HG03378 (cell line): ENCODE measurements around the gene DPYD.

Source experiments
- ATAC-seq: cut with Tn5 transposase; IDR thresholded peaks from one replicate; pipeline ENCODE4 v1.9.1; 2021; ENCODE audit warnings: mild to moderate bottlenecking, moderate library complexity; ENCODE audit not compliant: unreplicated experiment

Gene DPYD

DNA sequence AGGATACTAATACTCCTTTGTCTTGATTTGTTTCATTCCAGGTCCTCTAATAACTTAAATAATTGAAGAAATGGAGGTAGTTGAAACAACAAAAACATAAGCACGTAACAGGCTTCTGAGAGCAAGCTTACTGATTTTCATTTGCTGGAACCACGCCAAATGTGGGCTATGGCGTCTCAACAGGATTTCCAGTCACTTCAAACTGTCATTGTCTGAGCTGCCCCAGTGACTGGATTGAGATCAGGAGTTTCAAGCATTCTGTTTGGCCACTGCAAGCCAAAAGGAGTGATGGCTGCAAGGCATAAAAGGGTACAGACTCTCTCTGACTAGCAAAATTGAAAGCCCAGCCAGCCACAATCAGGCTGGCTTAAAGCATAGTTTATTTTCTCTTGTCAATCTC, 289.9 kb downstream of the DPYD start:
- ATAC-seq: no peak

DNA sequence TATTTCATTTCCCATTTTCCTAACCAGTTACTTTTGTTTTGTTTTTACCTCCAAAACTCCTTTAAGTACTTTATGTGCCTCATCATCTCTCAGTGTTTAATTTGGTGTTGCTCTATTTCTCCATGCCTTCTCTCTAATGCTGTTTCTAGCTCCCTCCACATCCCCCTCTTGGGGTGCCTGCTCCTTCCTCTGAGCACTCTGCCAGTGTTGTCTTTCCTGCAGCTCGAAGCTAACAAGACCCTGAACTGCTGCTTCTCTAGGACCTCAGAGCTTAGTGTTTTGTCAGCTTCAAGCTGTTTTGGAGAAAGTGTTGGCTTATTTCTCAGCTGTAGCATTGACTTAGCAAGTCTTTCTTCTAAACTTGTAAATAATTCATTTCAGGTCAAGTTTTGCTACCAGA, 290.6 kb downstream of the DPYD start:
- ATAC-seq: no peak

DNA sequence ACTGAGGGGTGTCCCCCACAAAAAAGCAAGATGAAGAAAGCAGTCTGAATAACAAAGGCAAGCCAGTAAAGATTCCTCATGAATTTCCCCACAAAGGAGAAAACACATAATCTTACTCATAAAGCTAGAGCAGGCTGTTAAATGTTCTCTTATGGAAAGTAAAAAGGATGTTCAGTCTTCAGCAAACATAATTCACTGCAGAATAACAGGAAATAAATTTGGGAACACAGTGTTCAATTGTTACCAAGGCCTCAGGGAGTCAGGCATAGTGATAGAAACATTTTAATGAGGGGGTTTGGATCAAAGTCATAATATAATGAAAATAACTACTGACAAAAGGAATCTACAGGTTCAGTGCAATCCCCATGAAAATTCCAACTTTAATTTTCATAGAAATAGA, 297.6 kb downstream of the DPYD start:
- no peak for ATAC-seq

DNA sequence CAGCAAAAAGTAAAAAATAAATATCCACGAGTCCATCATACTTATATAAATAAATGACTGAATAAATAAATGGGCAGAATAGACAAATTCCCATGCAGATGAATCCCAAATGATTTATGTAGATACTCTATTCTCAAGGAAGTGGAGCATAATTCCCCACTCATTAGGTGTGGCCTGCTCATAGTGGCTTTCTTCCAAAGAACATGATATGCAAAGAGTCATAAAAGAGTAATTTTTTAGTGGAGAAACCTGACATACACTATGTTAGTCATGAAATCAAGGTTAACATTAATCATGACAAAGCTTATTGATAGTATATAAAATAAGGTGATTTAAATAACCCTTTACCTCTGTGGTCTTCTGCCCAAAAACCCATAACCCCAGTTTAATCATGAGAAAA, 298.9 kb downstream of the DPYD start:
- no peak for ATAC-seq

DNA sequence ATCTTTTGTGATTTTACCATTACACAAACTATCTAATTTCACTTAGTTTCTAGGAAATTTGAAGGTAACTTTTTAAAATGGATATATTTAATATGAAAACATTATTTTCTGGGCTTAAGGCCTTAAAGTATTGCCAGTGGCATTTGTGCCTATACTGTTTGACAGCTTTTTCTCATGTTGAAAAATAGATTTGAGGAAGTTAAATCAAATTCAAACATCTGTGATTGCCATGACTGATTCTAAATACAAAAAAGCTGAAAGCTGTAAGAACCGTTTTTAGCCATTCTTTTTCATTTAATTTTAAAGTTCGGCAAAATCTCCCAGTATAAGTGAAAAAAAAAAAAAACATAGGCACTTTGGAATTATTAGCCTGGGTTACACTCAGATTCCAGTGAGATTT, 301.1 kb downstream of the DPYD start:
- no peak for ATAC-seq

DNA sequence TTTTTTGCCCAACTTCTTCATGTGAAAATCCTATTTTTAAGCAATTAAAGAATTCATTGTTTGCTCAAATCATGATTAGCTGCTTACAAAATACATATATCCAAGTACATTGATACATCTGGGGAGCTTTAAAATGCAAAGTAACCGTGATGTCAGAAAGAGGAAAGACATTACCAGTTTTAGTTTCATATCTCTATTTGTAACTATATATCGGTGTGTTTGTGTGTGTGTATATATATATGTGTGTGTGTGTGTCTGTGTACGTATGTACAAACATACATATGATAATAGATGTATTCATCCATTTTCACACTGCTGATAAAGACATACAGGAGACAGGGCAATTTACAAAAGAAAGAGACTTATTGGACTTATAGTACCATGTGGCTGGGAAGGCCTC, 310.1 kb downstream of the DPYD start:
- no peak for ATAC-seq

DNA sequence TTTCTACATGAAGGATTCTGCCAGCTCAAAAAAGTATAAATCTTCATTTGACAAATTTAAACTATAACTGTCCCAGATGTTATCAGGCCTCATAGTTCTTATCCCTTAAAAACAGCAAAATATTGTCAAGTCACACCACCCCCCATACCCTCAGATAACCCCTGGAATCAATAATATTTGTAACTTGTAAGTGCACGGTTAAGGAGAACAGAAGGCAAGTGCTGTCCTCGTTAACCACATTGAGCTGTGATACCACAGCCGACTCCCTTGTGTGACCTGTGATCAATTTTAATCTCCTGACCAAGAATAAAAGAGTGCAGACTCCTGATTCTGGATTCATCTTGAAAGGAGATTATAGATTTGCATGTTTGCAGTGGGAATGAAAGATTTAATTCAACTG, 310.7 kb downstream of the DPYD start:
- ATAC-seq: no peak

DNA sequence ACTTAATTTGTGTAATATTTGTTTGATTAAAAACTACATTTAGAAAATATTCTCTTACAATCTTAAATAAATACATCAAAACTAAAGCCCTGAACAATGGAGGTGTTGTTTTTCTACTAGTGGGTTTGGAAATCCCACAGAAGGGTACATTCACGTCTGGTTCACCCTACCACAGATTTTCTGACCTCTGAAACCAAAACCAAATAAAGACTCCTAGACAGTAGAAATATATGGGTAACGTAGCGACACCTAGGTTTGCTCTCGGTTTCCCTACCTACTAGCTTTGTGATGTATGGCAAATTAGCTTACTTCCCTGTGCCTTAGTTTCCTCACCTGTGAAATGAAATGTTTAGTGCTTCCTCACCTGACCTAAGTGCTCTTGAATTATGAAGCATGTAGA, 312.6 kb downstream of the DPYD start:
- ATAC-seq: no peak

DNA sequence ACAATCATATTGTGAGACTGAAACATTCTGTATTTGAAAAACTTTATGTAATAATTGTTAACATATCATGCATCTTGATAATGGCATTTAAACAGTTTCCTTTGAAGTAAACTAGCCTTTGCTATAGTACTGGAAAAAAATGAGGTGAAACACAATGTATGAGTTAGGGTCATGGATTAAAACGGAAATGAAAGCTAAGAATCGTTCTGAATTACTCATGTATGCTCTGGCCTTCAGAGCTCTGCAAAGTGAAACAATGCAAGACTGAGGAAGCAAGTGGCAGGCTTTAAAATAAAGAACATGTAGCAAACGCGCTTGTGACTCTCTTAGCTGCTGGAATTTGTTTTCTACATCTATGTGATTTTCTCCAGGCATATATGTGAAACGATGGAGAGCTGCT, 317.1 kb downstream of the DPYD start:
- ATAC-seq: no peak

DNA sequence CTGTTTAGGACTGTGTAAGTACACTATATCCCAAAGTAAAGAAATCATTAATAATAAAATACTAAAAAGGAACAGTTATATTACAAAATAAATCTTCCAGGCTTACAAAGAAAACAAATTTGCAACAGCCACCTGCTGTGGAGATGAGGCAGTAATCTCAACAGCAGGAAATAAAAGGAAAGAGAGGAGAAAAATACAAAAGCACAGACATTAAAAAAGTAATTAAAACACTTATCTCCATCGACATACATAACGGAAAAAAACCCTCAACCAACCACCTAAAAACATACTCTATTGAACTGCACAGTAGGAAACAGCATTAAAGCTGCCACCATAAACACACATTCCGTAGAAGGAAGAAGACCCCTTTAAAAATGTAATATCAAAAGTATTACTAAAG, 317.6 kb downstream of the DPYD start:
- ATAC-seq: no peak

DNA sequence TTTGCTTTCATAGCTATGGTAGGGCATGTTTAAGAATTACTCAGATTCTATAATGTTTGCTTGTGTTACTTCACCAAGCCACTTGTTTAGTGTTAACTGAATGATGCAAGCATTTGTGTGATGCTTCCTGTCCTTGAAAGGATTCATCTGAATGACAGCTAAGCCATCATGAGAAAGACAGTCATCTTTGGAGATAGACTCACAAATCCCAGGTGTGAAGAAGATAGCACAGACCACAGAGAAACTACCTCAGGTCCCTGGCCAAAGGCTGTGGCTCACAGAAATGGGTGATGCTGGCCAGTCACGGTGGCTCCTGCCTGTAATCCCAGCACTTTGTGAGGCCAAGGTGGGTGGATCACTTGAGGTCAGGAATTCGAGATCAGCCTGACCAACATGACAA, 321.4 kb downstream of the DPYD start:
- no peak for ATAC-seq

DNA sequence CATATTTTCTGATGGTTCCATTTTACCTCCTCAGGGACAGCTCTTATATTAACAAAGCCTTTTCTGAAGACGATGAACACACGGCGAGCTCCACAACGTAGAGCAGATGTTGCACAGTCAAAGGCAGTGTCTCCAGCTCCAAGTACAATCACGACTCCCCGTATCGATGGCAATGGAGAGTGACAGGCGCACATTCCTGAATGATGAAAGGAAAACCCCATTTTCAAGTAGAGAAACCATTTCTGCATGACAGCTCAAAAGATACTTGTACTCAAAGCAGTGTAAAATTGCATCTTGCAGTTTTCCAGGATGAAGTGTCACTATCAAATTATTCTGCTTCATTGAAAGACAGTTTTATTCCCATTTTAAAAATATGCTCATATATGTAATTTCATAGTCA, 327.6 kb downstream of the DPYD start:
- ATAC-seq: no peak

DNA sequence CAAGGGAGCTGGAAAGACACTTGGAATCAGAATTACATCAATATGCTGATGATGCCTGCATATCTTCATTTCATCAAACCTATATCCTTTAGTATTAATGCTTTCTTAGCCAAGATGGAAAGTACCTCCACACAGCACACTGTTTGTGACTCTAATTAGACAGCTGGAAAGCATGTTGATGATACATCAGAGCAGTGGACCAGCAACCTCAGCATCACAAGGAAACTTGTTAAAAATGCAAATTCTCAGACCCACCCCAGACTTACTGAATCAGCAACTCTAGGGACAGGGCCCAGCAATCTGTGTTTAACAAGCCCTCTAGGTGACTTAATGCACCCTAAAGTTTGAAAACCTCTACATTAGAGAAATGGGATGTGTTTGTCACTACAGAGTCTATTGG, 332.1 kb downstream of the DPYD start:
- ATAC-seq: no peak

DNA sequence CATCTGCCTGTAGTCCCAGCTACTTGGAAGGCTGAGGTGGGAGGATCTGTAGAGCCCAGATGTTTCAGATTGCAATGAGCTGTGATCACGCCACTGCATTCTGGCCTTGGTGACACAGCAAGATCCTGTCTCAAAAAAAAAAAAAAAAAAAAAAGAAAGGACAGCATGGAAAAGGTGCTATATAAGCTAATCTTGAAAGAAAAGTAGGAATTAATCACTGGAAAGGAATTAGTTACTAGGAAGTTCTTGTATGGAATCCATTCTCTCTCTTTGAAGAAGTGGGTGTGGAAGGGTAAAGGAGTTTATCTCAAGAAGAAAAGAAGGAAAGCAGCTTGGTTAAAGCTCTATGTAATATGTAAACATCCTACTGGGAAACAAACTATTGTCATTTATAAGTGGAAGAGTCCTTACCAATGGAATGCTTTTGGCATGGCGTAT, 339.2 kb downstream of the DPYD start:
- no peak for ATAC-seq

DNA sequence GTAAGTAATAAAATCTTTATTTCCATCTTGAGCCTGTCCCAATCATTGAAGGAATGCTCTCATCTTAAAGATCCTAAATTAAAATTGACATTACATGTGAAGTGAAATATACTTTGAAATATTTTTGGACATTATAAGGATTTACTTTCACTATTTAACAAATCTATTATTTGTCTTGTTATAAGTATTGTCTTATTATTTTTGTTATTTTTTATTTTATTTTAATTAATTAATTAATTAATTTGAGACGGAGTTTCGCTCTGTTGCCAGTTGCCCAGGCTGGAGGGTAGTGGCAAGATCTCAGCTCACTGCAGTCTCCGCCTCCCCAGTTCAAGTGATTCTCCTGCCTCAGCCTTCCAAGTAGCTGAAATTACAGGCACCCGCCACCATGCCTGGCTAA, 343.2 kb downstream of the DPYD start:
- no peak for ATAC-seq

DNA sequence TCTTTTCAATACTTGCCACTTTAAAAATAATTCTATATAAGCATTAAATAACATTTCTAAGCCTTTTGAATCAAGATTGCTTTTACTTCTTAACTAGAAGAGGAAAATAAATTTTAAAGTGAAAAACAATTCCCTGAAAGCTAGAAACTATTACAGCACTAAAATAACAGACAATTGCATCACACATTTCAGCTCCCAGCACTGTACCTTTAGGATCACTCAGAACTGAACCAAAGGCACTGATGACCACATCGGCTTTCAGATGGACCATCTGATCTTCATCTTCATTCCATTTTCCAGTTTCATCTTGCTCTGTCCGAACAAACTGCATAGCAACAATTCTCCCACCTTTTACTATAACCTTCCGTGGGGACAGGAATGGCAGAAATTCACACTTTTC, 347.3 kb downstream of the DPYD start:
- ATAC-seq: no peak

DNA sequence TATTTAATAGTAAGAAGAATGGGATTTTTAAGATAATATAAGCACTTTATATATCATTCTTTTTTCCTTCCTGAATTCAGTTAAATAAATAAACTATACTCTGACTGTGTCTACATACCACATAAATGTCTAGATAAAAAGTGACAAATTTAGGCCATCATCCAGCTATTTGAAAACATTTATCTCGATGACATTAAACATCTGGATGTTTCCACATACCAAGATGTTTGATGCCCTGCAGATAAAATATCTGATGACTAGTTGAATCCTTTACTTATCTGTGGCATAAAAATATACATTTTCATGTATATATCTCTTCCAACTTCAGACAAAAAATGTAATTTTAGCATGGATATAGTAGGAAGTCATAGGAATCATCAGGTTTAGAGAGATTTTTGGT, 348.3 kb downstream of the DPYD start:
- ATAC-seq: no peak

DNA sequence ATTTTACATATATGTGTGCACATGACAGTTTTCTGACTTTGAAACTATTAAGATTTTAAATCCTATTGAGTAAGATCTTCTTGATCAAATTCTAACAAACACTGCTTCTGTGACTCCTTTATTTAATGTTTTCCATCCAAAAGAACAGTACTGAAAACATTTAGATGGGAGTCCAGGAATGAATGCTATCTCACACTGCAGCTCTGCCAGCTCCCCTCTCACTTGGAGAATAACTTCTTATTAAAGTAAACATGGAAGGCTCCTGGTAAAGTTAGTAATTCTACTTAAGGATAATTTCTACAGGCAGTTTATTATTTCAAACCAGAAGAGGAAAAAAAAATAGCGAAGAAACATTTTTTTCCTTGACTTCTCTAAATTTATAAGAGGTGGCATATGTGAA, 349.1 kb downstream of the DPYD start:
- no peak for ATAC-seq

DNA sequence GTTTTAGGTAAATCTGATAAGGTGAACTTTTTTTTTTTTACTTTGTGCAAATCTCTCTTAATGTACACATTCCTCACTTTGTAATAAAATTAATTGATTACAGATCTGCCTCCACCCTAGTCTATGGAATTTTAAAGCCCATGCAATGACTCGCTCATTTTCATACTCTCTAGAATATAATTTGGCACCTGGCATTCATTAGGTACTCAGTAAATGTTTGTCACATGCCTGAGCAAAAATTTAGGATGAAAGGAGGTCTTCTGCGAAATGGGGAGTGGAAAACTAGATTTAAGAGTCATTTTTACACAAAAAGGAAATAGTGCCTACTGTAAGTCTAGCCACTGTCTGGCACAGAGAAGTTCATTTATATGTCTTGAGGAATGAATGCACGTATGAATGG, 350.1 kb downstream of the DPYD start:
- ATAC-seq: no peak

DNA sequence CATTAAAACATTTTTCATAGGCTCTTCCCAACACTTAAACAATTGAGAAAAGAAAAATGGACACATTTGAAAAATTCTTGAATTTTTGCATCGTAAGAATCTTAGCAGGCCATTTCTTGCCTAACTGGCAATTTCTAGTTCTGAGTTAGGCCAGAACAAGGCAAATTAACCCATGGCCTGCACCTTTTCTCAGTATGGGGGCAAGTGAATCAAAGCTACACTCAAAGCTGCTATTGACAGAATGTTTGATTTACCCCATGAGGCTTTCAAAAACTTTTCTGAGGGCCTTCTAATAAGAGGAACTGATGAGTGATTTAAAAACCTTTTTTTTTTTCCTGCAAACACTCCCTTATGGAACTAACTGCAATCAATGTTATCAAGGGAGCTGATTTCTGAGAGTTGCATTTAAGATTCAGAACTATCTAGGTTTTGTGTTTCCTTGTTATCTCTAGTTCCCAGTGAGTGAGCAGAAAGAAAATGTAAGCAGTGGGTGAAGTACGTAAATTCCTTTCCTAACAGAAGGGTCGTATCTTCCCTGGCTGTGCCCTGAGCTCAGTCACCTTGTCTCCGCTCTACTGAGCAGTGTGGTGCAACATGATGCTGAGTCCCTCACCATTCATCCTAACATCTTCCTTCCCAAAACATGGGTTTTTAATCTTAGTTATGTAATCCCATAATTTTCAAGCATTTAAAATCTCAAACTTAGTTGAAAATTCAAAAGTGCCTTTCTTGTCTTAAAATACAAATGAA, 353.7 kb downstream of the DPYD start:
- ATAC-seq: no peak

DNA sequence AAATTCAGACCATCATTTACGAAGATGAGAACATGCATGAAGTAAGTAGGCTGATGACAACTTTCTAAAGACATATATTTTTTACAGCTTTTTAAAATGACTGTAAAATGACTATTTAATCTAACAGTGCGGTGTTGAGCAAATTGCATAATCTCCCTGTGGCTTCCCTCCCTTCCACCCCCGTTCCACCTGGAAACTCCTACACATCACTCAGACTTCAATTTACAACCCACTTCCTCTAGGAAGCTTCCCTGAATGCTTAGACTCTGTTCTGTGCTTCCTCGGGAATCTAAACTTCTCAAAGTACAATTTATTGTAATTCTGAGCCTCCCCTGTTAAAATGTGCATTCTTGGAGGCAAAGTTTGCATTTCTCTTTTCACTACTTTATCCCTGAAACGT, 354.9 kb downstream of the DPYD start:
- ATAC-seq: no peak

DNA sequence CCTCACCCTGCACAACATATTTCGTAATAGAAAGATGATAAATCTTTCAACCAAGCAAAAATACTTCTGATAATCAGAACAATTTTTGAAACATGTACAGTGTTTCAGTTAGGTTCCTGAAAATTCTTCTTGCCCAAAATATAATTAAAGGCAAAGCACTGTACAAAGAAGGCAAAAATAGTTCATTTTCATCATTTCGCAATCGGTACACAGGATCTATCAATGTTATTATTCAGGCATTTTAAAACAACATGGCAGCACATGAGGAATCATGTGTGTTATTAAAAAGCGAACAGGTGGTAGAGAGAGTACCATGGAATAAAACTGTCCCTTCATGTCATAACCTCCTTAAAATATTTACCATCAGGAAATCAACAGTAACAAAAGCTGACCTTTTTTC, 356.9 kb downstream of the DPYD start:
- ATAC-seq: no peak

DNA sequence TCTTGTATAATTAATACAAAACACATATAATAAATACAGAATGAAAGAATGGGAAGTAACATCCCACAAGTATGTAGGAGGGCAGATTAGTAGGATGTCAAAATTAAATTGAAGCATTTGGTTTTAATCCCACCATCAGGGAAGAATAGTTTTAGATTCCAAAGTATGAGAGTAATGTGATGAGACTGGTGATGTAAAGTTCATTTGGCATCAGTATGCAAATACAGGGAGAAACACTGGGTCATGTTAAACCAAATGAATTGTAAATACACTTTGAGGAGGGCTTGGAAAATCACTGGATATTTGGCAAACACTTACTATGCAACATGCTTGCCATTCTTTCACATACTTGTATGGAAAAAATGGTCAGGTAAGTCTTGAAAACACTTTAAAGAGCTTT, 358.8 kb downstream of the DPYD start:
- ATAC-seq: no peak
